NB4 (cell line): ENCODE results near the gene ADAMTS18.

Source experiments
- POLR2A ChIP-seq: IDR thresholded peaks from 2 replicates; pipeline ENCODE4 v1.6.1; 2011; ENCODE audit warnings: mild to moderate bottlenecking; ENCODE audit not compliant: insufficient read length; ENCODE audit errors: extremely low read depth
- TF ChIP-seq, protein P1 (sequence below): IDR thresholded peaks from one replicate; pipeline ENCODE4 v1.5.1; 2012; ENCODE audit warnings: low read depth, low read length

DNA sequence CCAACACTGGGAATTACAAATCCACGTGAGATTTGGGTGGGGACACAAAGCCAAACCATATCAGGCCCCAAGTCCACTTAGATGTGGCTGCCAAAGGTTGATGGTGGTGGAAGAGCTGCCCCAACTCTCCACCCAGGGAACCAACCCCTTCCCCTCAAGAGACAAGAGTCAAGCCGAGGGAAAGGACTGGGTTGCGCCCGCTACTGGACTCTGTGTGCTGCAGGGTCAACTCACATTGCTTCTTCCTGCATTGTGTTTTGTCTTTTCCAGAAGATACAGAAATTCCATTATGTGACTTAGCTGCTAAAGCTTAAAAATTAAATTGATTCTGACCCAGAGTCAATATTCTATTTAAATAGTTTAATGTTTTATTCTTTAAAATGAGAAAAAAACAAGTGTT is 58.5 kb downstream of the ADAMTS18 start:
- TF ChIP-seq, protein P1, sequence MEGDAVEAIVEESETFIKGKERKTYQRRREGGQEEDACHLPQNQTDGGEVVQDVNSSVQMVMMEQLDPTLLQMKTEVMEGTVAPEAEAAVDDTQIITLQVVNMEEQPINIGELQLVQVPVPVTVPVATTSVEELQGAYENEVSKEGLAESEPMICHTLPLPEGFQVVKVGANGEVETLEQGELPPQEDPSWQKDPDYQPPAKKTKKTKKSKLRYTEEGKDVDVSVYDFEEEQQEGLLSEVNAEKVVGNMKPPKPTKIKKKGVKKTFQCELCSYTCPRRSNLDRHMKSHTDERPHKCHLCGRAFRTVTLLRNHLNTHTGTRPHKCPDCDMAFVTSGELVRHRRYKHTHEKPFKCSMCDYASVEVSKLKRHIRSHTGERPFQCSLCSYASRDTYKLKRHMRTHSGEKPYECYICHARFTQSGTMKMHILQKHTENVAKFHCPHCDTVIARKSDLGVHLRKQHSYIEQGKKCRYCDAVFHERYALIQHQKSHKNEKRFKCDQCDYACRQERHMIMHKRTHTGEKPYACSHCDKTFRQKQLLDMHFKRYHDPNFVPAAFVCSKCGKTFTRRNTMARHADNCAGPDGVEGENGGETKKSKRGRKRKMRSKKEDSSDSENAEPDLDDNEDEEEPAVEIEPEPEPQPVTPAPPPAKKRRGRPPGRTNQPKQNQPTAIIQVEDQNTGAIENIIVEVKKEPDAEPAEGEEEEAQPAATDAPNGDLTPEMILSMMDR: peak; percentile 60
- TF ChIP-seq POLR2A: no peak
